NCI-H446 treated with DMSO at 0.1 percent for 48 hours (cell line): ENCODE data around the gene TLX2.
A peak's percentile ranks its signal among the peaks of the same experiment; 100 is the strongest.

ENCODE experiments used
- DNase-seq: peaks from one replicate; lab custom pipeline; 2025; lab: John Stamatoyannopoulos, UW

The TLX2 gene

DNA sequence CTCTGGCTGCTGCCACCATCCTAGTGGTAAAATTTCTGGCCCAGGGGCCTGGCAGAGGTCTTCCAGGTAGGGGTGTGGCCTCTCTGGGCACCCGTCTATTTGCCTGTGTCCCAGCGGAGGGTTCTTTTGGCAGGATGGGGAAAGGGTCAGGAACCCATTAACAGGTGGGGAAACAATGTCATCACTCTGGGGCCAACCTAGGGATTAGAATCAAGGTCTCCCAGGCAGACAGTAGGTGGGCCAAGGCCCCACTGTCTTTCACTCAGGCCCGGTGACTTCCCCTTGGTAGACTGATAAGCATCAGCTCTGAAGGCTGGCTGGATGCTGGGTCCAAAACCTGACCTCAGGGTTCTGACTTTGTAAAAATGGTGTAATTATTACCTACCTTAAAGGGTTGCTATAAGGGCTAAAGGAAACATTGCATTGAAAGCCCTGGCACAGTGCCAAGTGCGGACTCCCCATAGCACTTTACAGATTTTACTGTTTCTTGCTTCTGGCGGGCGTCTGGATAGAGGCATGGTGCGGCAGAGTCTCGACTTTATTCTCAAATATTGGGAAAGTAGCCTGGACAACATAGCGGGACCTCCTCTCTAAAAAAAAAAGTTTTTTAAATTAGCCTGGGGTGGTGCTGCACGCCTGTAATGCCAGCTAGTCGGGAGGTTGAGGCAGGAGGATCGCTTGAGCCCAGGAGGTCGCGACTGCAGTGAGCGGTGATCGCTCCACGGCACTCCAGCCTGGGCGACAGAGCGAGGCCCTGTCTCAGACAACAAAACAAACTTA, 17.1 kb upstream of the TLX2 start:
- DNase-seq, result no peak

DNA sequence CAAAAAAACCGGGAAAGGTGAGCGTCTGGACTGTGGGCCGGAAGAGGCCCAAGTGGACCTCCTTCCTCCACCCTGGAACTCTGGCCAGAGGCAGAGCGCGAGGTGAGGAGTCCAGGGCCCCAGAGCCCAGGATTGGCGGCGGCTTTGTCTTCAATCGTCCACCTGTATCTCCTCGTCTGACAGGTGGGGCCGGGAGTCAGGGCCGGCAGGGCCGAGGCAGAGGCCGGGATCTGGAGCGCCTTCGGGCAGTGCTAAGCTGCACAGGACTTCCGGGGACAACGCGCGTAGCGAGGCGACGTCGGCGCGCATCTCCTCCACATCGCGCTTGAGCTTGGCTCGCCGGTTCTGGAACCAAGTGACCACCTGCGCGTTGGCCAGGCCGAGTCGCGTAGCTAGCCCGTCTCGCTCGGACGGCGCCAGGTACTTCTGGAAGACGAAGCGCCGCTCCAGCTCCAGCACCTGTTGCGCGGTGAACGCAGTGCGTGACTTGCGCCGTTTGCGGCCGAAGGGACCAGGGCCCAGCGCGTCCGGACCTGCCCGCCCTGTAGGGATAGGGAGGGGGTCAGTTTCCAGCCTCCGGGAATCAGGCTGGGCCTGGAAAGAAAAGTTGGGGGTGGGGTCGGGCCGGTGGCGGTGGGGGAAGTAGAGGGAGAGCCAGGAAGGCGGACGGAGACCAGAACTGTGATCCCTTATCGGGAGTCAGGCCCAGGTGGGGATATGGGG, 16.3 kb upstream of the TLX2 start:
- no peak for DNase-seq

DNA sequence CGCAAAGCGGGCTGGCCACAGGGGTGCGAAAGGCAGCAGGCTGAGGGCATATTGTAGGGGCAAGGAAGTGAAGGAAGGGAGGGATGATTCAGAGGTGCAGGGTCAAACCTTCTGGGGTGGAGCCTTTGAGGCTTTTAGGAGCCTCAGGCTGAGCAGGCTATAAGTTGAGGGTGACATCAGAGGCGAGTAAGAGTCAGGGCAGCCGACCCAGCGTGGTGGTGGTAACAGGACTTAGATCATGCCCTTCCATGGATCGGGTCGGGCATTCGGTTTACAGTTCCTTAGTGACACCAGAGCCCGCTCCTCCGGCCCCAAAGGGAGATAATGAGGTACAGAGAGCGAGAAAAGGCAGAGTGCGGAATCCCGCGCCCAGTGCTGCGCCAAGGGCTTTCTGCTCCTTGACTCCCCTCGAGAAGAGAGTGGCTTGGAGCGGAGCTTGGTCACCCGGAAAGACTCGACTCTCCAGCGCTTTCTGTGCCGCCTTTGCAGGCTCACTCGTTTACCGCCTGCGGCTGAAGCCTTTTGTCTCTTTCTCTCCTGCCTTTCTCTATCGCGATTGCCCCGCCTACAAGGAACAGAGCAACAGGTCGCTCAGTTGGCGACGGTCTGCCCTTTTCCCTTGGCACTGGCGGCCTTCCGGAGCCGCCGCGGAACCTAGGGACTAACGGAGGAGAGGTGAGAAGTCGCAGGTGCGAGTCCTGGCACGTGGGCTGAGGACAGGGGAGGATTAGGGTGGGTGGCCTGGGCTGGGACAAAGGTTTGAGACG, 15.6 kb upstream of the TLX2 start:
- DNase-seq, result no peak

DNA sequence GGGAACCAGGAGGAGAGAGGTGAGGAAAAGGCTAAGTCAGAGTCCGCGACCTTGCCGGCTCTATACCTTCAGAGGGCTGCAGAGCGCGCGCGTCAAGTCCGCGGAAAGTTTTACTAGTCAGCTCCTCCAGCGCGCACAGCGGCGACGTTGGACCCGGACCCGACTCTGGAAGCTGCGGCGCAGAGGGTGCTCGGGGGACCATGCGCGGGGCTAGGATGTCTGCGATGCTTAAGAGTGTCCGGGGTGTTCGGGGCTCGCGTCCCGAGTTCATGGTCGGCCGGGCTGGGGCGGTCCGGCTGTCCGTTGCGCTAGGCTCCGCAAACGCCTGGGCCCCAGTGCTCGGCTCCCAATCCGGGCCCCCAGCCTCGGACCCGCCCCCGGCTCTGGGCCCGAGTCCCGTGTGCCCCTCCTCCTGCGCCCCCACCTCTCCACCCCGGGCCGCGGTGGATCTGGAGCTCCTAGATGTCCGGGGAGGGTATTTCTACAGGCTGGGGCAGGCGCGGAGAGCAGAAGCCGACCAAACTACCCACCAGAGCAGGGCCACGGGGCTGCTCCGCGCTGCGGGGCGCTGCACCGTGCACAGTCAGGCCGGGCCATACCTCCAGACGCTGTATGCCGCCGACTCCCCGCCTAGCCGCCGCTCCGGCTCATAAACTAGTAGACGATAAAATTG, 14.8 kb upstream of the TLX2 start, which contains the start of gene LBX2:
Gene LBX2, minus strand, starts transcription at position 337 of the 673 bp plus-strand sequence. Its CDS starts 66 bp downstream, at position 271.
- DNase-seq, result no peak

DNA sequence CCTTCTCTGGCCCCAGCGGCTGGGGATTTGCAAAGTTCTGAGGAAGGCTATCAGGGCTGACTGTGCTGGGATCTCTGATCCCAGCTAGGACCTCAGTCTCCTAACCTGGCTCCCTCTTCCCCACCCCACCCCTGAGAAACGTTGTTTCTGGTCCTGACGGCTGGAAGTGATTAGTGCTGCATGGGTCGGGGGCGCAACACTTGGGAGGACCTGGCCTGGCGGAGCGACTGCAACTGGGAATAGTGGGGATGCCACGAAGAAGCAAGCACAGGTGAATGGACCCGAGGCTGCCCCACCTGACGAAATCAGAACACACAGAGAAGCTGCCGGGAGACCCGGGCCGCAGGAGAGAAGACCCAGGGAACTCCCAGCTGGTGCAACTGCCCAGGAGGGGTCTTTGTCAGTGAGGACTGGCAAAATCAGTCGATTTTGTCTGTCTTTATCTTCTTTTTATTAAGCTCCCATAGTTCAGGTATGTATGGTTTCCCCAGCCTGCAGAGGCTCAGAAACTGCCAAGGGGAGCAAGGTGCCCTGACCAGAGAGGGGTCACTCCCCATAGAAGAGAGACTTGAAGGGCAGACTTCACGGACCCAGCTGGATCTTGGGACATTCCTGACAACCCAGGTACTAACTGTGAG, 14.2 kb upstream of the TLX2 start:
- no peak for DNase-seq

DNA sequence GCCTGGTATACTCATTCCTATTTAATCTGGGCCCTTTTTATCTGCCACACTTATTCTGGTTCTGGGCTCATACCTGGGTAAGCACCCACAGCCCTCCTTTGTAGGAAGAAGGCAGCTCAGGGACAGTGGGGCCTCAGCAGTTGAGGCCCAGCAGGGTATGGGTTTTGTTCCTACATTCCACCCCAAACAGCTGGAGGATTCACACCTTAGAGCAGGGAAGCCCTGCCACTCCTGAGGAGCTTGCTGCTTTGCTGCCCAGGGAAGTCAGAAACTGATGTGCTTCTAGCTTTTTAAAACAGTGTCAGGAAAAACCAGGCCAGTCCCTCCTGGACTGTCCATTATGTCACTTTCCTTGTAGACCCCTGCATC, 13.7 kb upstream of the TLX2 start:
- DNase-seq, result no peak

DNA sequence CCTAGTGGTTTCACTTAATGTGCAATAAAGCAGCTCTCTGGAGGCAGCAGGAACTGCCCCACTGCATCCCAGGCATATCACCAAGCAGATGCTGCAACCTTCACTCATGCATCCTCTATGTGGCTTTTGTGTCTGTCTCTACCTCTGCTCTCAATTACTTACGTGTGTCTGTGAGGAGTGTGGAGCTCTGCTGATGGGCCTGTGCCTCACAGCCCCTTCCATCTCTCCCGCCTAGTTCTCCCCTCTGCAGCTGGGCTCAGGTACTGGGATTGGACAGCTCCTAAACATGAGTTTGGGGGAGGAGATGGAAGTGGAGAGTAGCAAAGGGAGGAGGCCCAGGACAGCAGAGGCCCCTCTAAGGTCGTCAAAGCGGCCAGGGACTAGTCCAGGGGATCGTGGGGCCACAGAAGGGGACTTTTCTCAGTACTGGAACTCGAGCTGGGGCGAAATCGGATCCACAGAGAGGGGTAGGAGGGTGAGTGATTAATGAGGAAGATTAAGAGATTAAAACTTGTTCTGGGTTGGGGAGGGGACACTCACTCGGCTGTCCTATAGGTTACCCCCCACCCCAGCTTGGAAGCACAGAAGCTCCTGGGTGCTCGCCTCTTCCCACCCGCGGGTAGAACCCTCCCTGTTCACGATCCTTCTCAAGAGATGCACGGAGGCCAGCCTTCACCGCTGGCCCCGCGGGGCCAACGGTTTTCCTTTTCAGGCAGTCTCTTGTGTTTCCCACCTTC, 12.7 kb upstream of the TLX2 start:
- no peak for DNase-seq

DNA sequence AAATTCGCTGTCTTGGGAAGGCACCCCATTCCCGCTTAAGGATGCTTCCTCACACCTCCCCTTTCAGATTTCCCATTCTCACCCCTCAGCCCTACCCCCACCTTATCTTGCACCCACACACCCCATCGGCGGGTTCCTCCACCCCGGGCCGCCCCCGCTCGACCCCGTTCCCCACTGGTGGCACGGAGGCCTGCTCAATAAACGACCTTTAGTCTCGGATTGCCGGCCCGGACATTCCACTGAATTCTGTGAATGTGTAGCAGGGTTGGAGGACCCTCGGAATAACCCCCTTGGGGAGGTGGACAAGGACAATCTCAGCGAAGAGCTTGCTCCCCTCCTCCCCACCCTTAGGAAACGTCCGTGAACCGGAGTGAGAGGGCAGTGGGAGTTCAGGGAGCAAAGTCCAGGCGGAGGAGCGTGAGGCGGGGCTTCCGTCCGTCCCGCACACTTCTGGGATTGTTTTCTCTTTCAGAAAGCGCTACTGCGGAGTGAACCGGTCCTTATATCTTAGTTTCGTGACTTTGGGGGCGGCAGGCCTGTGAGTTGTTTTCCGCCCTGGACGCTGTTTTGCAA, 12.0 kb upstream of the TLX2 start:
- DNase-seq, result no peak

DNA sequence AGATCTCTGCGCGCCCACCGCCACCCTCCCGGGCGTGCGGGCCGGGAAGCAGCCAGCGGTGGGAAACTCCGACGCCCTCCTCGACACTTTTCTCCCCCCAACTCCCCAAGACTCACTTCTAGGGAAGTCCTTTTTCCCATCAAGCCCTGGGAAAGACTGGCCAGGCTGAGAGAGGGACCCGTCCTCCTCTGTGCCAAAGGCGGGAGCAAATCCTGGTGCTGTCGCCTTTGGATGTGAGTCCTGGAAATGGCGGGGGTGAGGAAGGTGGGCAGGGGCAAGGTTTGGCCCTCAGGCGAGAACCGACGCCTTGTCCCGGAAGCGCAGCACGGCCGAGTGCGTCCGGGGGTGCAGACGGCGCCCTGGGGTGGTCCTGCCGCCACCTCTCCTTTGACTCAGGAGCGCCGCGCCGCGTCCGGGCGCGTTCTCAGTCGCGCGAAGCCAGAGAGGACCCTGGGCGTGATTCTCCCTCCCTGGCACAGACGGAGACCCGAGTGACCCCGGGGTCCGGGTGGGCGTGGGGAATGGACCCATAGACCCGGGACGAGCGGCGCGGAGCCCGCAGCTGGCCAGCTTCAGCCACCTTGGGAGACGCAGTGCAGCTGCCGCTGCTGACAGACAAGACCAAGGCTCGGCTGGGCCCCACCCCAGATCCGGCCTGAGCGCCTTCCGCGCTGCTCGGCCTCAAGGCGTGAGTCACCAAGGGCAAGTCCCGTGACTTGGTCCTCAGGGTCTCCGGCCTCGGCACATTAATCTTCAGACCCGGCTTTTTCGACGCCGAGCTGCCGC, 11.3 kb upstream of the TLX2 start:
- DNase-seq, result no peak

DNA sequence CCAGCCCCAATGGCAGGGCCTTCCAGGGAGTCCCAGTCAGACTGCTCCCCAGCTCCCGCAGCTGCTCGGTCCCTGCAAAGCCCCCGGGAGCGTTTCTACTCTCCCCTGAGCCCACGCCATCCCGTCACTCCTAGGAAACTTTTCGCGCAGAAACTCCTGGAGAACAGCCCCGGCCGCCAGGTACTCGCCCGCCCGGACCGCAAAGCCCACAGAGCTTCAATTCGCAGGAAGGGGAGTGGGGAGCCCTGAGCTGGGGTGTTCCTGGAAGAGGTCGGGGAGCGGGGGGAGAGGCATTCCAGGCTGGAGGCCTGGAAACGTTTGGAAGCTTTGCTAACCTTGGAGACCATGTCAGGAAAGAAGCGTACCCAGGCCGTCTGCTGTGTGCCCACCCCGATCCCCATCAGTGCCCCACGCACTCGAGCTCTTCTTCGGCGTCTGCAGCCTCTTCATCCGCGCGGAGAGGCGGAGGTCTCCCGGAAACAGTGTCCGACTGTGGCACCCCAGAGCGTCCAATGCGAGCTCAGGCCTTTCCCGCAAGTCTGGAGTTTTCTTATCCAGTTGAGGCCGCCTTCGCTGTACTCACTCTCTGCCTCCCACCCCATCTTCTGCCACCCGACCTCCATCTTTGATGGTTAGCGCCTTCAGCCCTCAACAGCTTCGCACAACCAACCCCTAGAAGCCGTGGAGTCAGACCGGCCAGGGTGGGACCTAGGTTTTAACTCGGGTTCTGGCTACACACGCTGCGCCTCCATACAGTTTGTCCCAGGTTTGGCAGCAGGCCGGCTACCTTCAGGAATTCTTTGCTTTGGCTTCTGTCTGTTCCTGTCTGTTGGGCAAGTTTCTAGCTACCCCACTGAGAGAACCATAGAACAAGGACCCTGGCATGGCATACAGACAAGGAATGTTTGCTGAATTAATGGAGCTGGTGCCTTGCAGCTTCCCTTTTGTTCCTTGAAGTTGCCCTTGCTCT, 10.5 kb upstream of the TLX2 start:
- no peak for DNase-seq

DNA sequence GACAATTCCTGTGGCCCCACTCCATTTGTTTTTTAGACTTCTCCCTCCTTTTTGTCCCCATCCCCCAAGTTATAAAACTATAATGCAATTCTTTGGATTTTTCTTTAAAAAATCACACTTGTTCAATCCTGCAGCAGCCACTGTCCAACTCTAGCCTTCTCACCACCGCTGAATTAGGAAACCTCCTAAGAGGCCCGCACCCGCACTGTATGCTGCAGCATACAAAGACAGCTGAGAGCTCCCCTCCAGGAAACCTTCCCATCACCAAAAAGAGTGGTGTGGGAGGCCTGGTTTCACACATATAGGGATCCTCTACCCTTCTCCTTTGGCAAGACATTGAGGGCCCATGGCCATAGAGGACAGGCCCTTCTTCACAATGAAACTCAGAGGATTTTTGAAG, 9.7 kb upstream of the TLX2 start:
- no peak for DNase-seq

DNA sequence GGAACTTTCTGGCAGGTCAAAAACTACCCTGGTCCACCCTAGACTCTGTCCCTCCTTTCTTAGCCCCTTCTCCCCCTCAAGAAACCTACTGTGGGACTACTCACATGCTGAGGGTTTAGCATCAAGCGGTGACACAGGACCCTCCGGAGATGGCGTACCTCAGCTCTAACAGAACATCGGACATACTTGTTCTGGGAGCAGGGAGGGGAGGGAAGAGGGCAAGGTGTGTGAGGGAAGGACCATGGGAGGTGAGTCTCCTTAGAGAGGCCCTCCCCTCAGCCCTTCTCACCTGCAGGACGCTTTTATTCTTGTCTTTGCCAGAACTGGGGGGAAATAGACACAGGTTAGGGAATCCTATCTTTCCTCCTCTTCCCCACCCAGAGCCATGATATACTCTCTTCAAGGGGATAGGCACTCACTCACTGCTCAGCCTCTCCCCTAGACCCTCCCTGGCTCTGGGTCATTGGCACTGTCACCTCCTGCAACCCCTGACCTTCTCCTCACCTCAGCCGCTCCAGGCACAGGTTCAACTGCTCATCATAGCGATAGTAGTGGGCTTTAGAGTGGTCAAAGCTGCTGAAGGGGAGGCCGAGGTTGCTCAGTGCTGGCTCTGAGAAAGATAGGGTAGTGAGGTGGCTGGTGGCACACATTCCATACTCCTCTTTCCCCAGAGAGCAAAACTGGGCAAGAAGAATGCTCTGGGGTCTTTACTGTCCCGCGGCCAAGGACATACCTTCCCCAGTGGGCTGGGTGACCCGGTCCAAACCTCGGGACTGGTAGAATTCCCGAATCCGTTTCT, 8.6 kb upstream of the TLX2 start:
- DNase-seq, result no peak

DNA sequence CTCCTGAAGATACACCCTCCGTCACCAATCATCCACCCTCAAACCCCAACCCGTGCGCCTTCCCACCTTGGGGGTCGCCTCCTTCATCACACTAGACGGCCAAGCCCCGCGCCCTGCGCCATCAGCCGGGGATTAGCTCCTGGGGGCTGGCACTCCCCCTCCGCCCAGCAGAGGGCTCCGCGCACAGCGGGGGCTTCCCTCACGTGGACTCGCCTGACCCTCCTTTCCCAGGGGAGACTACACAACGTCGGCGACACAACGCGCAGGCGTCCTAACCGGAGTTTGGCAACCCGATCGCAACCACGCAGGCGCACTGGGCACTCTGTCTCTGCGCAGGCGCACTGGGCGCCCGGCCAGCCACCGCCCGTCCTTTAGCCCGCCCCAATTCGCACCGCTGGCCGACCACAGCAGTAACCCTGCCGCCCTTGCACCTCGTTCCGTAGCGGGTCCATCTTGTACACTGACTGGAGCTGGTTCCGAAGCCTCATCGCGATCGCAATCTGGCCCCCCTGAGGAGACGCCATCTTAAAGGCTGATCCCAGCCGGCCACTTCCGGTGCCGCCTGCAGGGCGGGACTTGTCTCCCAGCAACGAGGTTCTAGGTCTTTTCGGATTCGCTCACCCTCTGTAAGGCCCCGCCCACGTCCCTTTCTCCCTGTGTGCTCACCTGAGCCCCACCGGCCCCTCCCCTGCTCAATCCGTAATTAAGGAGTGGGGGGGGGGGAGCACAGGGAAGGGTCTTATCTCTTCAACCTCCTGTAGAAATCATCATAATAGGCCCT, 6.9 kb upstream of the TLX2 start, which contains the start of gene PCGF1:
Gene PCGF1, minus strand, starts transcription at position 551 of the 781 bp plus-strand sequence. Its CDS starts 27 bp downstream, at position 524.
- peak; percentile 91 for DNase-seq

DNA sequence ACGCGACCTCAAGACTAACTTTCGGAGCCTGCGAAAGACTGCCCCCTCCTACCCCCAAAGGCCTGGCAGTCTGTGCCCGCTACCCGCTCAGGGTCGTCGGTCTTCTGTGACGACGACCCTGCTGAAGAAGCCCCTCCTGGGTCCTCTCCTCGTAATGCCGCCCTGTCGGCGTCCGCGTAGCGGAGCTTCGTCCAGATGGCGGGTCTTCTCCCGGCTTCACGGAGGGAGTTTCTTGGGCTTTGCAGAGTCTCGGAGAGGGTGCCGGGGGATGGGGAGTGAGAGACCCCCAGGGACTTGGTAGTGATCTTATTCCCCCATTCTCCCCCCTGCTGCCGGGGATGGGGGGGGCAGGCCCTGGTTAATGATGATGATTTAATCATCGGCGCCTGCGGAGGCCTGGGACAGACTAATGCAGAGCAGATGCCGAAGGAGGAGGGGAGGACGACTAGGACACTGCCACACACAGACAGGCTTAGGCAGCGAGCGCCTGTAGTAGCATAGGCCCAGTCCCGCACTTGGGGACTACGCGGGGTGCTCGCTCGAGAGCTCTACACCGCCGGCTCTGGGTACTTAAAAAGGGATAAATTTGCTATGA, 6.2 kb upstream of the TLX2 start:
- DNase-seq, result peak; percentile 16

DNA sequence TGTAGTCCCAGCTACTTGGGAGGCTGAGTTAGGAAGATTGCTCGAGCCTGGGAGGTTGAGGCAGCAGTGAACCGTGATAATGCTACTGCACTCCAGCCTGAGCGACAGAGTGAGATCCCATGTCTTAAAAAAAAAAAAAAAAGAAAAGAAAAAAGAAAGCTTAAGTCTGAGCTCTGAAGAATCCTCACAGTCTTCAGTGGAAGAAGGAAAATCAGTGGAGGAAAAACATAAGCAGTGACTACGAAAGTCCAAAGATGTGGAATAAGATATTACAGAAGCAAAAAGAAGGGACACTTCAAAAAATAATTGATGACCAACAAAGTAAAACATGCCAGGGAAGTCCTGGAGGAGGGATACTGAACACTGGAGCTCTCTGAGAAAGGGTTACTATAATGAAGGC, 4.0 kb upstream of the TLX2 start:
- DNase-seq, result no peak
